KG1 (cell line): Measurements from ENCODE around the gene MAPK12.
A peak's percentile ranks its signal among the peaks of the same experiment; 100 is the strongest.

Source experiments
- DNase-seq: peaks from one replicate; lab custom pipeline; 2025; lab: John Stamatoyannopoulos, UW

The MAPK12 gene

GRCh38 chr22:50268655-50269113 lies 7.2 kb upstream of the MAPK12 start:
- DNase-seq, result no peak

- no peak for DNase-seq
Measured at GRCh38 chr22:50267591-50268390, 6.3 kb upstream of the MAPK12 start.

GRCh38 chr22:50266994-50267393 lies 5.5 kb upstream of the MAPK12 start:
- no peak for DNase-seq

- DNase-seq, result no peak
Measured at GRCh38 chr22:50264946-50265669, 3.6 kb upstream of the MAPK12 start.

- DNase-seq, result no peak
Measured at GRCh38 chr22:50264104-50264745, 2.7 kb upstream of the MAPK12 start.

GRCh38 chr22:50262973-50263617 lies 1.6 kb upstream of the MAPK12 start:
- no peak for DNase-seq

- DNase-seq, result no peak
Measured at GRCh38 chr22:50262460-50262911, 1.0 kb upstream of the MAPK12 start.

- DNase-seq, result peak; percentile 45
Measured at GRCh38 chr22:50260801-50261614, 475 bp downstream of the MAPK12 start.

GRCh38 chr22:50260434-50260800 lies 1.1 kb downstream of the MAPK12 start:
- no peak for DNase-seq

GRCh38 chr22:50259302-50259701 lies 2.2 kb downstream of the MAPK12 start:
- DNase-seq, result no peak

GRCh38 chr22:50258361-50259292 lies 2.9 kb downstream of the MAPK12 start:
- DNase-seq, result no peak

- no peak for DNase-seq
Measured at GRCh38 chr22:50257451-50258360, 3.8 kb downstream of the MAPK12 start.

- no peak for DNase-seq
Measured at GRCh38 chr22:50257041-50257440, 4.4 kb downstream of the MAPK12 start.

- no peak for DNase-seq
Measured at GRCh38 chr22:50256258-50256862, 5.1 kb downstream of the MAPK12 start.

GRCh38 chr22:50255607-50256006 lies 5.9 kb downstream of the MAPK12 start:
- DNase-seq, result no peak

GRCh38 chr22:50255099-50255498 lies 6.4 kb downstream of the MAPK12 start:
- no peak for DNase-seq

GRCh38 chr22:50253941-50254340 lies 7.5 kb downstream of the MAPK12 start:
- DNase-seq, result no peak

- DNase-seq, result no peak
Measured at GRCh38 chr22:50253046-50253915, 8.2 kb downstream of the MAPK12 start.
